ENCODE data around the gene SMAD6. TPM values are rescaled to one million over a fixed set of nuclear protein-coding genes. Genes with fewer than 3 reads are reported as not detected.

SMAD6 gene
- total and polyA plus RNA-seq, 9 donors: 3.8 to 20.3 (median 13.9) TPM

DNA sequence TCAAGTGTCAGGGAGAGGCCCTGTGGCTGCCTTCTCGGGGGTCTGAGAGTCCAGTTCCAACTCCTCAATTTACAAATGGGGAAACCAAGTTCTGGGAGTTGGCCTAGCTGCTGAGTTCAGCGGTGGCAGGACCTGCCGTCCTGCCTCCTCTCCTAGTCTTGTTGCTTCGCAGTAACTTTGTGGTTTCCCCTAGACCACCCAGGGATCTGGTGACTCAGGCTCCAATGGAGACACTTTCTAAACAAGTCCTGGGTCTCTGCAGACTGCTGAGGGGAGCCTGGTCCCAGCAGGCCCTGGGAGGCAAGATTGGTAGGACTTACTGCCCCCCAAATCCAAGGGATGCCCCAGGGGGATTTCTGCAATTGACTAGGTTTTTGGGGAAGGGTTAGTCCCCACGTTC lies 83.6 kb downstream of the SMAD6 start:
- Histone ChIP-seq H3K4me3 (no peak overlapping the region), H3K36me3 (no peaks in the 10 kb centered on the region), H3K9me3 (no peaks in the 10 kb centered on the region), H3K27me3 (no peaks in the 10 kb centered on the region), H3K27ac (no peak overlapping the region), H3K4me1 (ENCODE audit: insufficient read depth) (peaks cover 18% of the 10 kb centered on the region)
- TF ChIP-seq POLR2A (IDR thresholded peaks at IDR 0.05) (no peak), CTCF (IDR thresholded peaks at IDR 0.05) (no peak), EP300 (IDR thresholded peaks at IDR 0.05) (no peak)
- no peak for DNase-seq
- intact Hi-C loops (cut with DNase I): loop anchor here in 3 of 4 donors (5.0 kb wide), 2 partner anchors 62 to 67 kb away; no protein-coding TSS in a partner anchor
- WGBS, 3 donors: 65 to 82% (median 80%) methylated on average over 5 of the region's 5 CpGs

DNA sequence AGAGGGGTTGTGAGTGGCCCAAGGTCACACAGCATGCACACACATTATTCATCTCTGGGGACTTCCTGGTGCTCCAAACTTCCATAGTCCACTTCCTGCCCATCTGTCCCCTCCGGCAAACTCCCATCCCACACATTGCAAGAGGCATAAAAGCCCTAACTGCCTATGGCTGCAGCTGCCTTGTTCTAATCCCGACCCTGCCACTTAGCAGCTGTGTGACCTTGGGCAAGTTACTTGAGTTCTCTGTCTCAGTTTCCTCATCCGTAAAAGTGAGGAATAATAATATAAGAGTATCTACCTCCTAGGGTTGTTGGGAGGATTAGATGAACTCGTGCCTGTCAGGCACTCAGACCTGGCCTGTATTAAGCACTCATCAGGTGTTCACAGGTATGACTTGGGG lies 84.2 kb downstream of the SMAD6 start:
- no peaks in the 10 kb centered on the region for H3K27me3 ChIP-seq
- no peaks in the 10 kb centered on the region for H3K36me3 ChIP-seq
- no peaks in the 10 kb centered on the region for H3K9me3 ChIP-seq
- TF ChIP-seq EP300 (IDR thresholded peaks at IDR 0.05) (no peak), CTCF (IDR thresholded peaks at IDR 0.05) (no peak), POLR2A (IDR thresholded peaks at IDR 0.05) (no peak)
- H3K27ac ChIP-seq: no peak overlapping the region
- intact Hi-C loops (cut with DNase I): loop anchor here in 3 of 4 donors (5.0 kb wide), 2 partner anchors 61 to 66 kb away; no protein-coding TSS in a partner anchor
- 67 to 82% (median 69%) methylated on average over 4 of the region's 4 CpGs for WGBS, 3 donors
- DNase-seq: no peak
- H3K4me1 ChIP-seq (ENCODE audit: insufficient read depth): peaks cover 18% of the 10 kb centered on the region
- no peak overlapping the region for H3K4me3 ChIP-seq

DNA sequence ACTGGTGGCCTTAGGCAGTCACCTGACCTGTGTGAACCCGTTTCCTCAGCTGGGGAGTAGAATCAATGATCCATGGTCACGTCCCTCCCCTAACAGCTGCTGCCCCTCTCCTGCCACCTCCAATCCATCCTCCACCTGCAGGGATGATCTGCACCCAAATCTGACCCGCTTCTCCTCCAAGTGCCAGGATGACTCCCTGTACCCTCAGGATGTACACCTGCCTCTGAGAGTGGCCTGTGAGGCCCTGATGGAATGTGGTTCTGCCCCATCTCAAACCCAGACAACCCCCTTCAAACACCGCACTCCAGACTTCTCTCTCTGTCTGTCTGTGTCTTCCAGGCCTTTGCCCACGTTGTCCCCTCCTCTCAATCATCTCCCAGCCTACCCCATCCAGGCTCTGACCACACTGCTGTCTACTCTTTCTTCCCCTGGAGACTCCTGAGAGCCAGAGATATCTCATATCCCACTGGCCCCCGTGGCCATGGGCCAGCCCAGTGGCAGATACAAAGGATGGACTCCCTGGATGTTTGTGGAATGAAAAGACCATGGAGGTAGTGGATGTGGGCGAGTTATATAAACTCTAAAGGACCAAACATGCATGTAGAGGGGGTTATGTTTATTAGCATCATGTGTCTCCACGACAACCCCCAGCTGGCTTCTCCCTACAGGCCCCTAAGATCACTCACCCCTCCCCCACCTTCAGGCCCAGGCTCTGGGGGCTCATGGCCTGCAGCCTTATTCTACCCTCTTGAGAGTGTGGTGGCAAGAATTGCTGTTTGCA lies 84.9 kb downstream of the SMAD6 start:
- no peaks in the 10 kb centered on the region for H3K9me3 ChIP-seq
- no peak for DNase-seq
- no peak overlapping the region for H3K4me3 ChIP-seq
- H3K36me3 ChIP-seq: no peaks in the 10 kb centered on the region
- no peaks in the 10 kb centered on the region for H3K27me3 ChIP-seq
- TF ChIP-seq CTCF (IDR thresholded peaks at IDR 0.05) (no peak), EP300 (IDR thresholded peaks at IDR 0.05) (no peak), POLR2A (IDR thresholded peaks at IDR 0.05) (no peak)
- peaks cover 18% of the 10 kb centered on the region for H3K4me1 ChIP-seq (ENCODE audit: insufficient read depth)
- WGBS, 3 donors: 62 to 75% (median 73%) methylated on average over 8 of the region's 8 CpGs
- intact Hi-C loops (cut with DNase I): loop anchor here in 3 of 4 donors (5.0 kb wide), 2 partner anchors 60 to 65 kb away; no protein-coding TSS in a partner anchor
- no peak overlapping the region for H3K27ac ChIP-seq

- peaks cover 14% of the 10 kb centered on the region for H3K4me1 ChIP-seq (ENCODE audit: insufficient read depth)
- 92 to 100% (median 95%) methylated on average over 1 of the region's 1 CpG for WGBS, 3 donors
- H3K4me3 ChIP-seq: no peak overlapping the region
- H3K27me3 ChIP-seq: no peaks in the 10 kb centered on the region
- H3K36me3 ChIP-seq: no peaks in the 10 kb centered on the region
- no peaks in the 10 kb centered on the region for H3K9me3 ChIP-seq
- TF ChIP-seq EP300 (IDR thresholded peaks at IDR 0.05): no peak
- no peak for TF ChIP-seq POLR2A (IDR thresholded peaks at IDR 0.05)
- TF ChIP-seq CTCF (IDR thresholded peaks at IDR 0.05): no peak
- intact Hi-C loops (cut with DNase I): loop anchor here in 3 of 4 donors (5.0 kb wide), 2 partner anchors 60 to 65 kb away; no protein-coding TSS in a partner anchor
- H3K27ac ChIP-seq: no peak overlapping the region
- DNase-seq: no peak
Measured at GRCh38 chr15:66787489-66787871, 85.4 kb downstream of the SMAD6 start.
